Measurements from ENCODE around the gene TMEM52. TPM values are rescaled to one million over a fixed set of nuclear protein-coding genes. Genes with fewer than 3 reads are reported as not detected.

The TMEM52 gene
- total and polyA plus RNA-seq, 9 of the 15 experiments (the other 6 are each of a cell fraction or from before 2014, with no cell fraction given), result 0.37 to 22.5 (median 6.8) TPM

GRCh38 chr1:1889847-1890505 lies 29.1 kb downstream of the TMEM52 start (continued):
- TF ChIP-seq XRCC4 (IDR thresholded peaks at IDR 0.05; ENCODE audit: extremely low read depth, insufficient read depth, insufficient read length) (no peak), CBX3 (IDR thresholded peaks at IDR 0.05; ENCODE audit: borderline replicate concordance in 1 of 2, low read length in 2 of 2) (no peak), ZNF644 (tag; IDR thresholded peaks at IDR 0.05; ENCODE audit: low read depth) (no peak), ZNF639 (CRISPR knock-in tag; conservative IDR thresholded peaks at IDR 0.05 in 1 of 2, IDR thresholded peaks at IDR 0.05 in 1 of 2) (no peak; a peak in 1 of 4 replicates), ZSCAN32 (CRISPR knock-in tag; IDR thresholded peaks at IDR 0.05) (no peak), CEBPG (CRISPR knock-in tag; IDR thresholded peaks at IDR 0.05) (no peak), CEBPG (tag; conservative IDR thresholded peaks at IDR 0.05 in 1 of 2, IDR thresholded peaks at IDR 0.05 in 1 of 2) (no peak), POLR2G (IDR thresholded peaks at IDR 0.05; ENCODE audit: low read depth, low read length) (peak; percentile 79), ADNP (tag; IDR thresholded peaks at IDR 0.05) (no peak), ZNF282 (CRISPR knock-in tag; IDR thresholded peaks at IDR 0.05) (no peak), SAFB (IDR thresholded peaks at IDR 0.05; ENCODE audit: borderline replicate concordance, low read depth, low read length) (peak; percentile 63), ZNF121 (CRISPR knock-in tag; conservative IDR thresholded peaks at IDR 0.05) (no peak), TFAP4 (CRISPR knock-in tag; IDR thresholded peaks at IDR 0.05; ENCODE audit: borderline replicate concordance) (peak; percentile 13; the same call in 1 of the 2 replicates), CTBP1 (IDR thresholded peaks at IDR 0.05; ENCODE audit: borderline replicate concordance) (peak; percentile 62; the same call in 1 of the 2 replicates), SAFB2 (IDR thresholded peaks at IDR 0.05; ENCODE audit: borderline replicate concordance, low read depth, low read length, severe bottlenecking) (no peak), ID3 (CRISPR knock-in tag; IDR thresholded peaks at IDR 0.05) (no peak), ID3 (tag; IDR thresholded peaks at IDR 0.05) (peak; percentile 58; the same call in 1 of the 2 replicates), GABPA (tag; conservative IDR thresholded peaks at IDR 0.05; ENCODE audit: low read depth) (peak; percentile 47), PCBP2 (IDR thresholded peaks at IDR 0.05; ENCODE audit: low read depth, low read length, poor library complexity, severe bottlenecking) (no peak), PTRF (tag; IDR thresholded peaks at IDR 0.05) (no peak), MTA3 (IDR thresholded peaks at IDR 0.05; ENCODE audit: borderline replicate concordance) (peak; percentile 75; the same call in 1 of the 2 replicates), ZNF785 (CRISPR knock-in tag; IDR thresholded peaks at IDR 0.05) (no peak), CBX8 (IDR thresholded peaks at IDR 0.05; ENCODE audit: borderline replicate concordance, extremely low read depth, low read depth, low read length, poor library complexity, severe bottlenecking) (no peak)

Data from K562 (cell line).